ENCODE data around the gene ZFPM1.

DNA sequence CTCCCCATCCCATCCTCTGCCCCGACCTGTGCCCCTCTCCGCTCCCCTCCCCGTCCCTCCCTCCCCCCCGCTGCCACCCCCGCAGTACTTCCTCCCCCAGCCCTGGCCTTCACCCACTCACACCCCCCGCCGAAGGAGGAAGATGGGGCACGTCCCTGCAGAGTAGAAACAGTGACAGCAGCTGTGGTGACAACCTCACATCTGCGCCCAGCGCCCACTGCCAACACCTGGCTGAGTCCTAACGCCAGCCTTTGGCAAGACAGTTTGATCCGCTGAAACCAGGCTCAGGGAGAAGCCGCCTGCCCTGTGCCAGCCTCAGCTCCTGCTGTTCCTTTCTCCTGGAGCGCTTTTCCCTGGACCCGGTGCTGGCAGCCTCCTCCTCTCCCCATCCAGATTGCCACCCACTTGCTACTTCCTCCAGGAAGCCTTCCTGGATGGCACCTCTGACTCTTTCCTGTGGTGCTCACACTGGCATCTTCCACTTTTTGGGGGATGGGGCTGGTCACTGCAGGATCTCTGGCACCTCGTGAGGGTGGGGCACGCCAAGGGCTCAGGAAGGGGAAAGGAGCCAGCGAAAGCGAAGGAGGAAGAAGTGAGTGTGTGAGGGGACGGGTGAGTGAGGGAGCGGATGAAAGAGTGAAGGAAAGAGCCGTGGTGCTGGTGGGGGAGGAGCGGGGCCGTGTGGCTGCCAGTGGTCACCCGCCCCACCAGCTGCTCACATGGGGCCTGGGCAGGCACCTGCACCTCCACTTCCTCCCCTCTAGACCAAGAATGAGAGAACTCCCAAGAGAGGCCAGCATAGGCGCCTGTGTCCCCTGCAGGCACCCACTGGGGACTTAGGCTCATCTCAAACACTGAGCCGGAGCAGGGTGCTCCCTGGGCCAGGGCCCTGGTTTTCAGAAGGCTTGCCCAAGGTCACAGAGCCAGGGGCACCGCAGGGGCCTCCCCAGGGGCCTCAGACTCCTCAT is 27.0 kb downstream of the ZFPM1 start:
- TF ChIP-seq CTCF (IDR thresholded peaks at IDR 0.05) (no peak), POLR2A (IDR thresholded peaks at IDR 0.05) (no peak)

Data from thyroid gland (tissue), 4 donors.